Endothelial cell (in vitro differentiated cells): Measurements from ENCODE around the gene ACACA. TPM values are rescaled to one million over a fixed set of nuclear protein-coding genes. Genes with fewer than 3 reads are reported as not detected.

Source experiments
- DNase-seq: peaks from one replicate; pipeline ENCODE4 v3.0.0; 2021; ENCODE audit warnings: low spot score
- H3K27ac Mint-ChIP-seq: one replicate; pipeline ENCODE4 v1.8.0; 2021; ENCODE audit warnings: mixed read lengths, inconsistent platforms; ENCODE audit not compliant: unreplicated experiment
- H3K27me3 Mint-ChIP-seq: one replicate; pipeline ENCODE4 v1.8.0; 2021; ENCODE audit warnings: mild to moderate bottlenecking, moderate library complexity, mixed read lengths, inconsistent platforms; ENCODE audit not compliant: unreplicated experiment
- H3K36me3 Mint-ChIP-seq: one replicate; pipeline ENCODE4 v1.8.0; 2021; ENCODE audit warnings: mild to moderate bottlenecking, low read depth, mixed read lengths, inconsistent platforms; ENCODE audit not compliant: unreplicated experiment
- H3K4me1 Mint-ChIP-seq: one replicate; pipeline ENCODE4 v1.8.0; 2021; ENCODE audit warnings: mild to moderate bottlenecking, mixed read lengths, inconsistent platforms; ENCODE audit not compliant: unreplicated experiment
- H3K4me3 Mint-ChIP-seq: one replicate; pipeline ENCODE4 v1.8.0; 2021; ENCODE audit warnings: mild to moderate bottlenecking, mixed read lengths, inconsistent platforms; ENCODE audit not compliant: unreplicated experiment
- H3K9me3 Mint-ChIP-seq: one replicate; pipeline ENCODE4 v1.8.0; 2021; ENCODE audit warnings: mixed read lengths, inconsistent platforms; ENCODE audit not compliant: unreplicated experiment
- total RNA-seq: library from RNA; stranded (reverse); fragmentation: NEBNext Ultra II Directional; extraction: Animal tissue kit (Norgen Biotek cat#: 25700); gene quantifications from one replicate; pipeline ENCODE4 v1.2.1, GENCODE V29; 2021; ENCODE audit not compliant: unreplicated experiment
- TF ChIP-seq, protein P1 (sequence below): fragments of 200-600 bp; sonication (generic); IDR thresholded peaks from one replicate; pipeline ENCODE4 v1.5.0; 2021; ENCODE audit warnings: antibody characterized with exemption; ENCODE audit not compliant: unreplicated experiment

The ACACA gene
- total RNA-seq, 1 donor from 2014 or later = 91.5 TPM

DNA sequence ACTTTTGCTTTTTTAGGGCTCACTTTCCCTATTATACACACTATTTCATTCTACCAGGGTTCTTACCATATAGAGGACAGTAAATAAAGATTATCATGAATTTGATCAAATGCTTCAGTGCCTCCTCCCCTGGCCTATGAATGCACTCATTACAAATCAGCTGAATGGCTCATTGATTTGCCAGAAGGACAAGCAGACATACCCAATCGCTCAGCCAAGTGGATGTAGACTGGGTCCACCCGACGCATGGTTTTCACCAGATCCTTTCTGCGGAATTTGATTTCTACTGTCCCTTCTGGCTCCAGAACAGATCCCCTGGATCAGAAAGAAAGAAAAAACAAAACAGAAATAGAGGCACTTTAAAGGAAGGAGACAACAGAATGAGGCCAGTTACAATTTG lies 295.3 kb downstream of the ACACA start:
- Mint-ChIP-seq H3K4me3 (no peak overlapping the region), H3K9me3 (no peaks in the 10 kb centered on the region), H3K27me3 (peaks cover 4% of the 10 kb centered on the region), H3K36me3 (peaks cover 9% of the 10 kb centered on the region), H3K4me1 (peaks cover 61% of the 10 kb centered on the region), H3K27ac (no peak overlapping the region)
- DNase-seq = no peak
- TF ChIP-seq, protein P1, sequence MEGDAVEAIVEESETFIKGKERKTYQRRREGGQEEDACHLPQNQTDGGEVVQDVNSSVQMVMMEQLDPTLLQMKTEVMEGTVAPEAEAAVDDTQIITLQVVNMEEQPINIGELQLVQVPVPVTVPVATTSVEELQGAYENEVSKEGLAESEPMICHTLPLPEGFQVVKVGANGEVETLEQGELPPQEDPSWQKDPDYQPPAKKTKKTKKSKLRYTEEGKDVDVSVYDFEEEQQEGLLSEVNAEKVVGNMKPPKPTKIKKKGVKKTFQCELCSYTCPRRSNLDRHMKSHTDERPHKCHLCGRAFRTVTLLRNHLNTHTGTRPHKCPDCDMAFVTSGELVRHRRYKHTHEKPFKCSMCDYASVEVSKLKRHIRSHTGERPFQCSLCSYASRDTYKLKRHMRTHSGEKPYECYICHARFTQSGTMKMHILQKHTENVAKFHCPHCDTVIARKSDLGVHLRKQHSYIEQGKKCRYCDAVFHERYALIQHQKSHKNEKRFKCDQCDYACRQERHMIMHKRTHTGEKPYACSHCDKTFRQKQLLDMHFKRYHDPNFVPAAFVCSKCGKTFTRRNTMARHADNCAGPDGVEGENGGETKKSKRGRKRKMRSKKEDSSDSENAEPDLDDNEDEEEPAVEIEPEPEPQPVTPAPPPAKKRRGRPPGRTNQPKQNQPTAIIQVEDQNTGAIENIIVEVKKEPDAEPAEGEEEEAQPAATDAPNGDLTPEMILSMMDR = no peak

DNA sequence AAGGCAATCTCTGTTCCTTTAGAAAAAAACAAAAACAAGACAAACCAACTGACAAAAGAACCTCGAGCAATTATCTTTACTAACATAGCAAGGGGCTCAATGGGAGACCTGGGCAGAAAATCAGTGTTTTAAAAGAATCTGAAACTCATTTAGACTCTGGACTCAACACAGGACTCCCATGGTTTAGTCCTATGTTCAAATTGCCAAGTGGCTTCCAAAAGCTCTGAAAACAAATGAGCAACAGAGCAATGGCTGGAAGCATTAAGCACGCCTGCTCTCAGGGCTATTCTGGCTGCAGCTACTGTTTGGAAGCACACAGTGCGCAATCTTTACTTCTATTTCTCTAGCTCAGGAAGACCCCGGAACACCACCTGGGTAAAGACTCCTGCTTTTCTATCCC lies 295.9 kb downstream of the ACACA start:
- Mint-ChIP-seq H3K27ac (peak overlapping the region; percentile 76), H3K27me3 (peaks cover 3% of the 10 kb centered on the region), H3K4me3 (no peak overlapping the region), H3K9me3 (no peaks in the 10 kb centered on the region), H3K4me1 (peaks cover 63% of the 10 kb centered on the region), H3K36me3 (peaks cover 9% of the 10 kb centered on the region)
- no peak for DNase-seq
- TF ChIP-seq, protein P1 = no peak

DNA sequence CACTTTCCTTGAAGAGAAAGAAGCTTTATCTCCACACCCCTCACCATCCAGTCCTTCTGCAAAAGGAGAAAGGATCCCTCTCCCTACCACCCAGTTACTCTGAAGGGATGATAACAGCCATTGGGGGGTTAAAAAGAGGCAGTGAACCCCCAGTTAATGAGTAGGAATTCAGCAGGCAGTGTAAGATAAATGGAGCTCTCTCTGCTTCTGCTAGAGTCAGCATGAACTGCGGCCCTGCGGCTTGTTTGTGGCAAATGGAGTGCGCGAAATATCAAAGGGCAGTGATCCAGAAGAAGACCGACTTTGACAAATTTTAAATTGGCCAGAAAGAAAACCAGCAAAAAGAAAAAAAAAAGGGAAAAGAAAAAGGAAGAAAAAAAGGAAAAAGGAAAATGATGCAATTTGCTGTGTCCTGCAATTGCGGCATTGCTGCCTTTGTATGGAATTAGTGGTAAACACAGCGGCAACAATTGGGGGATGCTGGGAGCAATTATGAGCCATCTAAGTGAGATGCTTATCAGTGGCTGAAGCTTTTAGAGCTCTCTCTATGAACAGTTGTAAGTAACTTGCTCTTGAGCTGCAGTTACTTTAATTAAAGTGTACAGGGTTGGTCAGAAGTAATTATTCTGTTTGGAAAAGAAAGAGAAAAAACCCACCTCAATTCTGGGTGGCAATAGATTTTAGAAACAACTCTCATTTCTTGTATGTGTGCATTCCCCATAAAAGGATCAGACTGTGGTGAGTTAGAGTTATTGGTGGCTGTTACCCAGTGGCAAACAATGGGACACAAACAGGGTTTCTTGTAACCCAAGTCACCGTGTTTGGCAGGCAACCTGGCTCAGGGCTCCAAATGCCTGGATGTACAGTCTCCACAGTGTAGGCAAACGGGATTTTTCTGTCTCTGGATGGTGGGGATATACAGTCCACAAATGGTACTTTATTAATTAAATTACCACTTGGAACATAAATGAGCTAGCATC lies 296.6 kb downstream of the ACACA start:
- peak overlapping the region; percentile 61 for H3K27ac Mint-ChIP-seq
- no peak for DNase-seq

DNA sequence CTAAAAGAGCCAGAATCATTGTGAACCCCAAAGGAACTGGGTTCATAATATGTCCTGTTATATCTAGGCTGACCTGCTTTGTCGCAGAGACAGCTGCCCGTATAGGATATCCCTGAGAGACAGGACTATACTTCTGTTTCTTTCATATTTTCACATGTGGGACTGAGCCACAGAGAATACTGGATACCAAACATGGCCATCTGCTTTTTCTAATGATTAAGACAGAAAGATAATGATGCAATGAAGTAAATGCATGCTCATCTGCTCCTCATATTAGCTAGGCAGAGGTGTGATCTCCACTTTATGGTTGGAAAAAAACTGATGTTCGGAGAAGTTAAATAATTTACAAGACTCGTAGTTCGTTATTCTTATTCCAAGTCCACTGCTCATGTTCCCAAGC lies 297.5 kb downstream of the ACACA start:
- TF ChIP-seq, protein P1 = no peak
- H3K27ac Mint-ChIP-seq = peak overlapping the region; percentile 61
- DNase-seq = no peak
- no peak overlapping the region for H3K4me3 Mint-ChIP-seq
- peaks cover 9% of the 10 kb centered on the region for H3K36me3 Mint-ChIP-seq
- H3K27me3 Mint-ChIP-seq = peaks cover 3% of the 10 kb centered on the region
- peaks cover 63% of the 10 kb centered on the region for H3K4me1 Mint-ChIP-seq
- no peaks in the 10 kb centered on the region for H3K9me3 Mint-ChIP-seq

More for the DNA sequence above, 296.6 kb downstream of the ACACA start:
- H3K4me1 Mint-ChIP-seq = peaks cover 63% of the 10 kb centered on the region
- peaks cover 3% of the 10 kb centered on the region for H3K27me3 Mint-ChIP-seq
- peak overlapping the region; percentile 6 for H3K4me3 Mint-ChIP-seq
- TF ChIP-seq, protein P1 = no peak
- H3K36me3 Mint-ChIP-seq = peaks cover 9% of the 10 kb centered on the region
- no peaks in the 10 kb centered on the region for H3K9me3 Mint-ChIP-seq
